Immature natural killer cell (primary cell): ENCODE data around the gene NR3C2. TPM values are rescaled to one million over a fixed set of nuclear protein-coding genes. Genes with fewer than 3 reads are reported as not detected.
A peak's percentile ranks its signal among the peaks of the same experiment; 100 is the strongest.

Experiments used
- DNase-seq, 3 donors: peaks; one replicate each; pipeline ENCODE4 v3.0.0; 2022; ENCODE audit warnings: mixed read lengths in 1 of 3
- H3K27ac Mint-ChIP-seq, 6 donors: one replicate each; pipeline ENCODE4 v1.8.0; 2020; ENCODE audit warnings: mixed read lengths in 6 of 6, mild to moderate bottlenecking in 5 of 6, inconsistent platforms in 4 of 6, moderate library complexity in 3 of 6
- H3K27me3 Mint-ChIP-seq, 3 donors: one replicate each; pipeline ENCODE4 v1.8.0; 2020 to 2021; ENCODE audit warnings: low read depth in 3 of 3, mild to moderate bottlenecking in 3 of 3, mixed read lengths in 3 of 3, moderate library complexity in 3 of 3, inconsistent platforms in 1 of 3
- H3K36me3 Mint-ChIP-seq, 3 donors: one replicate each; pipeline ENCODE4 v1.8.0; 2020; ENCODE audit warnings: mixed read lengths in 3 of 3, inconsistent platforms in 2 of 3, mild to moderate bottlenecking in 2 of 3
- H3K4me1 Mint-ChIP-seq, 2 donors: one replicate each; pipeline ENCODE4 v1.8.0; 2020; ENCODE audit warnings: inconsistent platforms in 2 of 2, mild to moderate bottlenecking in 2 of 2, mixed read lengths in 2 of 2, moderate library complexity in 1 of 2
- H3K4me3 Mint-ChIP-seq, 5 donors: one replicate each; pipeline ENCODE4 v1.8.0; 2020; ENCODE audit warnings: mild to moderate bottlenecking in 5 of 5, mixed read lengths in 5 of 5, inconsistent platforms in 3 of 5, moderate library complexity in 3 of 5
- H3K9me3 Mint-ChIP-seq, 6 donors: one replicate each; pipeline ENCODE4 v1.8.0; 2020; ENCODE audit warnings: mild to moderate bottlenecking in 6 of 6, mixed read lengths in 6 of 6, inconsistent platforms in 4 of 6, moderate library complexity in 3 of 6
- polyA plus RNA-seq, 3 donors: library from polyadenylated mRNA; unstranded; fragments of 300-500 nt; fragmentation: Illumina TruSeq; gene quantifications; one replicate each; pipeline ENCODE4 v1.2.3, GENCODE V29; 2021

NR3C2 gene
- polyA plus RNA-seq, 3 donors from 2014 or later, result 1.0 to 1.2 (median 1.1) TPM

DNA sequence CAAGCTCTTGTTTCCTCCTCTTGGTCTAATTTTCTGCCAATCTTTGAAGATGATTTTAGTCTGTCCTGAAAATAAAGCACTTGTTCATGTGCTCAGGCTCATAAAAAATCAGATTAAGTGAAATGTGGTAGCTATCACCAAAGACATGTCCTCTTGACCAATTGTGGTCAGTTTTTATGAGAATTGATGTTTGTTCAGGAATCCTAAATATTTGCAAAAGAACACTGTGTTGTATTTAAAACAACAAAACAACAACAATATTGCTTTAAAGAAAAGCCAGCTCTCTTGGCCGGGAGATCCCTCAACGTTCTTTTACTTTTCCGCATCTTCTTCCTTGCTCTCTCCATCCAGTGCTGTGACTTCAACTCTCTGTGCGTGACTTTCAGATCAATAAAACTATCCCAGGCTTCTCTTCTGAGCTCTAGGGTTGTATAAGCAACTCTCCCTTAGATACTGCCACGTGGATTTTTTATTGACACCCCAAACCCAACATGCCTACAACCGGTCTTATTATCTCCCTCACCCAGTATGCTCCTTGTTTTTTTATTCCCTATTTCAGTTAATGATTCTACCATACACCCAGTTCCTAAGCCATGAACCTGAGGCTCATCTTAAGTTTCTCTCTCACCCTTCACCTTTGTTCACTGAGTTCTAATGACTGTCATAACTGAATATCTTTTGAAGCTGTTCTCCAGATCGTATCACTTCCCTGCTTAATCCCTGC is 400.4 kb downstream of the NR3C2 start:
- Mint-ChIP-seq H3K36me3 (peaks cover 0 to 3% (median 0%) of the 10 kb centered on the region in 3 donors), H3K27me3 (peaks cover 0 to 2% (median 0%) of the 10 kb centered on the region in 3 donors), H3K27ac (no peak overlapping the region), H3K4me1 (peaks cover 7 to 25% of the 10 kb centered on the region in 2 donors), H3K4me3 (no peak overlapping the region), H3K9me3 (no peaks in the 10 kb centered on the region)
- DNase-seq, result no peak

DNA sequence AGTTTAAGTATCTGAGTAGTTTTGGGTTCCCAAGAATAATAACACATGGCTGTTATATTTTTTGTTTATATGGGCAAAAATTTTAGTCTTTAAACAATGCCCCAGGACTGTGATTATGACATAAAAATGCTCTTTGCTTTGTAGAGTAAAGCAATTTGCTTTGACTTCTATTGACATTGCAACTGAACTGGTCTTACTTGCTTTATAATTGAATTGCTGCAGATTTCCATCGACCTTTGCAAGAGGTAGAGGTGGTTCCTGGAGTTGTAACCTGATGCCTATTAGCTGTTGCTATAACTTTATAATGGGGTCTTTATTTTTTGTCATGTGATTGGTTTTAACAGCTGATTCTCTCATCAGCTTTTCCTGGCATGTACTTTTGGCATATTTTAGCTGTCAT is 407.4 kb downstream of the NR3C2 start:
- Mint-ChIP-seq H3K36me3 (peaks cover 0 to 6% (median 0%) of the 10 kb centered on the region in 3 donors), H3K27me3 (no peaks in the 10 kb centered on the region), H3K4me3 (no peak overlapping the region), H3K9me3 (no peaks in the 10 kb centered on the region), H3K27ac (no peak overlapping the region), H3K4me1 (peaks cover 4 to 21% of the 10 kb centered on the region in 2 donors)
- DNase-seq, result no peak

DNA sequence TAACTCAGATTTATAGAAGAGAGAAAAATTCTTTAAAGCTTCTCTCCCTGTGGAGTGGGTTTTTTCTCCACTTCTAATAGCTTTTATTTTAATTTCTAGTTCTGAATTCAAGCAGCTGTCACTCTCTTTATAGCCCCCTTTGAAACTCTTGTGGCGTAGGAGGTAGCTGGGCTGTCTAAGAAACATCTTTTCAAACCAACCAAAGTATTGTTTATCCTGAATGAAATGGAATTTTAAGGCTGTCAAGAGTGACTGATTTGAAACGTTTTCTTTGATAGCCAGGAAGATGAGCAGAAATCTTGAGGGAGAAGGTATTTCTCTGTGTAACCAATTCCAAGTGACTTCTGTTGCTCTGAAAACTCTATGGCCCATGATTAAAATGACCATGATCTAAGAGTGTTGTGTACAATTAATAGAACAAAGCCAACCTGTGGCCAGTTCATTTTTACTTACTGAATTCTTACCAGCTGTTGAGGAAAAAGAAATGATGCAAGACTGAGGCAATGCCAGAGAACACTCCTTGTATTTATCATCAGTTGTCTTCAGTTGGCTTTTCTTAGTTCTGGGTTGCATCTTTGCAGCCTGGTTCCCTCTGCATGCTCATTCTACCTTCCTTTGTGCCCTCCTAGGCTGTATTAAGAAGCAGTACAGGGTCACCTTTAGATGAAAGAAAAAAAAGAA is 411.9 kb downstream of the NR3C2 start:
- peaks cover 0 to 3% (median 0%) of the 10 kb centered on the region in 3 donors for H3K27me3 Mint-ChIP-seq
- no peaks in the 10 kb centered on the region for H3K4me1 Mint-ChIP-seq
- DNase-seq, result no peak
- H3K36me3 Mint-ChIP-seq, result peaks cover 3 to 20% (median 16%) of the 10 kb centered on the region in 3 donors
- H3K9me3 Mint-ChIP-seq, result peaks cover 0 to 2% (median 0%) of the 10 kb centered on the region in 6 donors
- no peak overlapping the region for H3K27ac Mint-ChIP-seq
- H3K4me3 Mint-ChIP-seq, result no peak overlapping the region

DNA sequence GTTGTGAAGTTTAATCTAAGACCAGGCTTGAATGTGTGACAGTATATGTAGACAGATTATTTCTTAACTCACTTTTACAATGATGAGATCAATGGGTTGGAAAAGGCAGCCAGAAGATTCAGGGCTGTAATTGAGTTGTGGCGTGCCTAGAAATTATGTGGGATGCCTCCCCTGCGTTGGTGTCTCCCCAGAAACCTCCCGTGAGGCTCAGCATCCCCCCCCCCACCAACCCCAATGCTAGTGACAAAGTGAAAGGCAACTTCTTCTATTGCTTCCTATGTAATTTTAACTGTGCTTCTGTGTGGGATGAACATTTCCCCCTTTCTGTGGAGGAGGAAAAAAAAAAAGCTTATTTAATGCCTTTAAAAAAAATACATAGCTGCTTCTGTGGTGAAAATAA is 412.4 kb downstream of the NR3C2 start:
- peak overlapping the region in 1 of 5 donors; percentile 10 for H3K4me3 Mint-ChIP-seq
- H3K9me3 Mint-ChIP-seq, result peaks cover 0 to 2% (median 0%) of the 10 kb centered on the region in 6 donors
- H3K27me3 Mint-ChIP-seq, result peaks cover 0 to 3% (median 0%) of the 10 kb centered on the region in 3 donors
- DNase-seq, result no peak
- H3K27ac Mint-ChIP-seq, result peak overlapping the region in 1 of 6 donors; percentile 41
- peaks cover 3 to 20% (median 16%) of the 10 kb centered on the region in 3 donors for H3K36me3 Mint-ChIP-seq
- H3K4me1 Mint-ChIP-seq, result no peaks in the 10 kb centered on the region
